Astrocyte (in vitro differentiated cells and primary cell): ENCODE data around the gene PDSS2. TPM values are rescaled to one million over a fixed set of nuclear protein-coding genes. Genes with fewer than 3 reads are reported as not detected.

Experiments used
- DNase-seq: peaks from one replicate; pipeline ENCODE4 v3.0.0-alpha.2; 2010; ENCODE audit warnings: low read depth
- FAIRE-seq: peaks from 2 replicates; lab custom pipeline; 2011; peaks lifted over from hg19 to GRCh38; lab: Jason Lieb, UNC
- H2AFZ ChIP-seq: 2 replicates; pipeline ENCODE4 v1.6.0; 2012; ENCODE audit warnings: low read depth, low read length, inconsistent platforms
- H3K27ac ChIP-seq: 2 replicates; pipeline ENCODE4 v1.5.1; 2011; ENCODE audit warnings: low read depth, low read length, inconsistent platforms
- H3K27me3 ChIP-seq: 2 replicates; pipeline ENCODE4 v1.6.0; 2011; ENCODE audit warnings: low read length, inconsistent platforms; ENCODE audit not compliant: insufficient read depth
- H3K36me3 ChIP-seq: 2 replicates; pipeline ENCODE4 v1.5.1; 2011; ENCODE audit warnings: low read length, inconsistent platforms; ENCODE audit not compliant: insufficient read depth
- H3K4me1 ChIP-seq: 2 replicates; pipeline ENCODE4 v1.5.1; 2011; ENCODE audit warnings: low read length, inconsistent platforms; ENCODE audit not compliant: insufficient read depth
- H3K4me2 ChIP-seq: 2 replicates; pipeline ENCODE4 v1.6.0; 2012; ENCODE audit warnings: low read length, inconsistent platforms
- H3K4me3 ChIP-seq: 2 replicates; pipeline ENCODE4 v1.5.1; 2011; ENCODE audit warnings: low read depth, mild to moderate bottlenecking, low read length, inconsistent platforms; ENCODE audit not compliant: insufficient read depth
- H3K79me2 ChIP-seq: 2 replicates; pipeline ENCODE4 v1.6.0; 2012; ENCODE audit warnings: mild to moderate bottlenecking, low read length, inconsistent platforms; ENCODE audit not compliant: insufficient read depth
- H3K9ac ChIP-seq: 2 replicates; pipeline ENCODE4 v1.6.0; 2012; ENCODE audit warnings: mild to moderate bottlenecking, low read length, inconsistent platforms
- H3K9me3 ChIP-seq: 2 replicates; pipeline ENCODE4 v1.5.1; 2012; ENCODE audit warnings: low read depth, mild to moderate bottlenecking, low read length, inconsistent platforms; ENCODE audit not compliant: insufficient read depth
- H4K20me1 ChIP-seq: 2 replicates; pipeline ENCODE4 v1.6.0; 2012; ENCODE audit warnings: low read length, inconsistent platforms; ENCODE audit not compliant: insufficient read depth
- H3K27ac Mint-ChIP-seq: one replicate; pipeline ENCODE4 v1.8.0; 2021; ENCODE audit warnings: mild to moderate bottlenecking, mixed read lengths; ENCODE audit not compliant: unreplicated experiment
- H3K27me3 Mint-ChIP-seq: one replicate; pipeline ENCODE4 v1.8.0; 2021; ENCODE audit warnings: low read depth, mixed read lengths; ENCODE audit not compliant: unreplicated experiment
- H3K36me3 Mint-ChIP-seq: one replicate; pipeline ENCODE4 v1.8.0; 2021; ENCODE audit warnings: low read depth, mixed read lengths; ENCODE audit not compliant: unreplicated experiment
- H3K4me1 Mint-ChIP-seq: one replicate; pipeline ENCODE4 v1.8.0; 2021; ENCODE audit warnings: low read depth, mixed read lengths; ENCODE audit not compliant: unreplicated experiment
- H3K4me3 Mint-ChIP-seq: one replicate; pipeline ENCODE4 v1.8.0; 2021; ENCODE audit warnings: mild to moderate bottlenecking, moderate library complexity, mixed read lengths; ENCODE audit not compliant: unreplicated experiment
- H3K9me3 Mint-ChIP-seq: one replicate; pipeline ENCODE4 v1.8.0; 2021; ENCODE audit warnings: mild to moderate bottlenecking, mixed read lengths; ENCODE audit not compliant: unreplicated experiment
- CTCF ChIP-seq: IDR thresholded peaks from 2 replicates; pipeline ENCODE4 v1.5.1; 2011; ENCODE audit warnings: low read depth, mild to moderate bottlenecking, inconsistent platforms, low read length, moderate library complexity; ENCODE audit not compliant: insufficient read depth
- EZH2 ChIP-seq: IDR thresholded peaks from 2 replicates; pipeline ENCODE4 v1.6.1; 2012; ENCODE audit warnings: mild to moderate bottlenecking, low read length, inconsistent platforms; ENCODE audit not compliant: insufficient read depth
- total RNA-seq: library from RNA; stranded (reverse); gene quantifications from 2 replicates; pipeline ENCODE4 v1.2.1, GENCODE V29; 2021

Gene PDSS2
- total RNA-seq, 1 donor from 2014 or later, result 7.7 TPM

GRCh38 chr6:107323133-107323785 is 136.1 kb downstream of the PDSS2 start:
- H3K27ac Mint-ChIP-seq, result no peak overlapping the region
- DNase-seq (peak; percentile 47), FAIRE-seq (peak; percentile 41)
- no peaks in the 10 kb centered on the region for H3K27me3 ChIP-seq
- no peaks in the 10 kb centered on the region for H3K79me2 ChIP-seq
- H3K9ac ChIP-seq, result peak overlapping the region; percentile 19
- TF ChIP-seq EZH2 (no peak), CTCF (no peak)
- no peak overlapping the region for H3K27ac ChIP-seq
- no peak overlapping the region for H3K4me3 ChIP-seq
- H3K36me3 ChIP-seq, result no peaks in the 10 kb centered on the region
- H2AFZ ChIP-seq, result no peak overlapping the region
- no peak overlapping the region for H3K4me3 Mint-ChIP-seq
- H3K4me1 ChIP-seq, result peaks cover 9% of the 10 kb centered on the region
- no peaks in the 10 kb centered on the region for H3K9me3 Mint-ChIP-seq
- no peaks in the 10 kb centered on the region for H3K9me3 ChIP-seq
- H3K27me3 Mint-ChIP-seq, result no peaks in the 10 kb centered on the region
- H3K4me2 ChIP-seq, result peak overlapping the region; percentile 27
- no peaks in the 10 kb centered on the region for H3K36me3 Mint-ChIP-seq
- H4K20me1 ChIP-seq, result no peaks in the 10 kb centered on the region
- peaks cover 6% of the 10 kb centered on the region for H3K4me1 Mint-ChIP-seq

- Histone ChIP-seq H3K27ac (no peak overlapping the region), H3K79me2 (no peaks in the 10 kb centered on the region), H3K9me3 (no peaks in the 10 kb centered on the region), H3K4me3 (no peak overlapping the region), H2AFZ (no peak overlapping the region), H3K9ac (no peak overlapping the region), H3K36me3 (no peaks in the 10 kb centered on the region), H3K4me1 (peaks cover 9% of the 10 kb centered on the region), H3K27me3 (no peaks in the 10 kb centered on the region), H4K20me1 (no peaks in the 10 kb centered on the region), H3K4me2 (peak overlapping the region; percentile 8)
- H3K4me1 Mint-ChIP-seq, result peaks cover 6% of the 10 kb centered on the region
- H3K36me3 Mint-ChIP-seq, result no peaks in the 10 kb centered on the region
- H3K27me3 Mint-ChIP-seq, result no peaks in the 10 kb centered on the region
- no peak overlapping the region for H3K27ac Mint-ChIP-seq
- DNase-seq (peak; percentile 17), FAIRE-seq (no peak)
- no peak overlapping the region for H3K4me3 Mint-ChIP-seq
- TF ChIP-seq EZH2 (no peak), CTCF (no peak)
- no peaks in the 10 kb centered on the region for H3K9me3 Mint-ChIP-seq
These were observed 137.6 kb downstream of the PDSS2 start for GRCh38 chr6:107321793-107322192.

GRCh38 chr6:107319906-107320530 is 139.3 kb downstream of the PDSS2 start:
- FAIRE-seq (peak; percentile 23), DNase-seq (peak; percentile 65)
- H3K27me3 Mint-ChIP-seq, result no peaks in the 10 kb centered on the region
- no peaks in the 10 kb centered on the region for H3K79me2 ChIP-seq
- H3K4me1 ChIP-seq, result peaks cover 9% of the 10 kb centered on the region
- no peaks in the 10 kb centered on the region for H3K36me3 ChIP-seq
- H3K36me3 Mint-ChIP-seq, result no peaks in the 10 kb centered on the region
- H3K27me3 ChIP-seq, result no peaks in the 10 kb centered on the region
- no peak overlapping the region for H3K4me3 Mint-ChIP-seq
- TF ChIP-seq CTCF (no peak), EZH2 (no peak)
- H3K4me3 ChIP-seq, result no peak overlapping the region
- H4K20me1 ChIP-seq, result no peaks in the 10 kb centered on the region
- peaks cover 6% of the 10 kb centered on the region for H3K4me1 Mint-ChIP-seq
- H3K9me3 Mint-ChIP-seq, result no peaks in the 10 kb centered on the region
- no peak overlapping the region for H2AFZ ChIP-seq
- H3K4me2 ChIP-seq, result peak overlapping the region; percentile 12
- no peak overlapping the region for H3K27ac ChIP-seq
- no peak overlapping the region for H3K9ac ChIP-seq
- H3K27ac Mint-ChIP-seq, result no peak overlapping the region
- H3K9me3 ChIP-seq, result no peaks in the 10 kb centered on the region
